AG09309 (cell line): ENCODE data around the gene SIPA1L2.

Source experiments
- DNase-seq: peaks from one replicate; pipeline ENCODE4 v3.0.0-alpha.2; 2010; ENCODE audit warnings: low read depth
- H3K4me3 ChIP-seq: 2 replicates; pipeline ENCODE4 v1.5.1; 2011; ENCODE audit warnings: mild to moderate bottlenecking, low read depth, low read length, moderate library complexity; ENCODE audit not compliant: control insufficient read depth
- CTCF ChIP-seq: IDR thresholded peaks from 2 replicates; pipeline ENCODE4 v1.5.1; 2011; ENCODE audit warnings: mild to moderate bottlenecking, low read depth, low read length, inconsistent platforms; ENCODE audit not compliant: insufficient read depth, control insufficient read depth; ENCODE audit errors: missing control alignments

Gene SIPA1L2

DNA sequence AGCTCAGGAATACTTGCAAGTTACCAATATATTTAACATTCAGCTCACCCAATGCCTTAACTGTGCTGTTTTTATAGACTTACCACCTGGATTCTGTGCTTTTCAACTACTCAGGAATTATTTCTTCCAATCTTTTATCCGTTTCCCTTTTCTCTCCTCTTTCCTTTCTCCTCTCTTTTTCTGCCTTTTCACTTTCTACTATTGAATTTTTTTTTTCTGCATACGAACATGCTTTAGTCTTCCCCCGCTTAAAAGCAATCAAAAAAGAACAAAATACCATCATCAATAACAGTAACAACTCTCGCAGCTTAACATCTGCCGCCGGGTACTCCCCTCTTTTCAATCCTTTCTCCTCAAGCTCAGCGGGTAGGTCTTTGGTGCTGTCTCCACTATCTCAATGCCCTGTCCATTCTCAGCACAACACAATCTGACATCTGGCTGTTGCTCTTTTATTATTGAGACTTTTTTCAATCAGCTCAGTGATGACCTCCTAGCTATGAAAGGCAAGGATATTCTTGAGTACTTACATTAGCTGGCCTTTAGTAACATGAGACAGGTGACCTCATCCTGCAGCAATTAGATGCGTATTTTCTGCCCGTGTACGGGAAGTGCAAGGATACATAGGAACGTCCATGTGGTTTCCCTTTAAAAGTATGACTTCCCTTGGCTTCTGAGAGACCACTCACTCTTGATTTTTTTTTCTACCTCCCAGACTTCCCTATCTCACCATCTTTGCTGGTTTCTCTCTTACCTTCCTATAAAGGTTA is 40.2 kb upstream of the SIPA1L2 start:
- DNase-seq: peak; percentile 7
- no peak for TF ChIP-seq CTCF
- H3K4me3 ChIP-seq: no peak overlapping the region

- no peak for DNase-seq
- H3K4me3 ChIP-seq: peak overlapping the region; percentile 2
- TF ChIP-seq CTCF: no peak
Observed at GRCh38 chr1:232667778-232668165, 37.8 kb upstream of the SIPA1L2 start.

- no peak for DNase-seq
- peak overlapping the region; percentile 2 for H3K4me3 ChIP-seq
- no peak for TF ChIP-seq CTCF
Observed at GRCh38 chr1:232667094-232667777, 37.3 kb upstream of the SIPA1L2 start.

DNA sequence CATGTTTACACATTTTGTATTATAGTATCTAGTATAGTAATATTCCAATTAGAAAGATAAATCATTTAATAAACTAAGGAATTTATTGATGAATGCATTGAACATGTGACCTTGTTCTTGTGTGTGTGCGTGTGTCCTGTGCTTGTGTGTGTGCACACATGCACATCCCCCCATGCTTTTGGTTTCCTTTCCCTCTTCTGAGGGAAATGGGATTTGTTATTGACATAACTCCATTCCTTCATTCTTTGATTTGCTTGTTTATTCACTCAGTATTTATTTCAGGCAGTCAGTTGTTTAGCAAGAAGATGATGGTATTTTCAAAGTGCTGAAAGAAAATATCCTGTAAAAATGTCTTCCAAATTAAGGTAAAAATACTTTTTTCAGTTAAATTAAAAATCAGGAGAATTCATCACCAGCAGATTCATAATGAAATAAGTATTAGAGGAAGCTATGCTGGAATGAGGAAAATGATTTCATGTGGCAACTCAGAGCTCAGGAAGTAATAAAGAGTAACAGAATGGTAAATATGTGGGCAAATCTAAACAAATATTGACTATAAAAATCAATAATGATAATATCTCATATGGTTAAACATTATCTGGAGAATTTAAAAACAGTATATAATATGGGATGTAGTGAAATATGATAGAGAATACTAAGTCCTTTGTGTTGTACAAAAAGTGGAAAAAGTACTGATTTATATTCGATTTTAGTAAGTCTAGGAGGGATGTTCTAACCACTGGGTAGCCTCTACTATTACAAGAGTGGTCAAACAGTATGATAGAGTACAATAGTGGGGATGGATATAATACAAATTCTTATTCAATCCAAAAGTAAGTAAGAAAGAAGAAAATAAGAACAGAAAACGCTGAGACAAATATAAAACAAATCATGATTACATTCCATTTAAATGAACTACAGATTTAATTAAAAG is 35.2 kb upstream of the SIPA1L2 start:
- no peak for TF ChIP-seq CTCF
- H3K4me3 ChIP-seq: no peak overlapping the region
- no peak for DNase-seq

- no peak overlapping the region for H3K4me3 ChIP-seq
- DNase-seq: no peak
- no peak for TF ChIP-seq CTCF
Observed at GRCh38 chr1:232662910-232663309, 33.0 kb upstream of the SIPA1L2 start.

- DNase-seq: no peak
- no peak for TF ChIP-seq CTCF
Observed at GRCh38 chr1:232658386-232658785, 28.5 kb upstream of the SIPA1L2 start.

More at GRCh38 chr1:232658386-232658785, 28.5 kb upstream of the SIPA1L2 start:
- H3K4me3 ChIP-seq: no peak overlapping the region
